G401.6 (cell line): ENCODE results near the gene LDHD.

Experiments used
- FAIRE-seq: peaks from 2 replicates; lab custom pipeline; 2012; peaks lifted over from hg19 to GRCh38; lab: Jason Lieb, UNC

The LDHD gene

DNA sequence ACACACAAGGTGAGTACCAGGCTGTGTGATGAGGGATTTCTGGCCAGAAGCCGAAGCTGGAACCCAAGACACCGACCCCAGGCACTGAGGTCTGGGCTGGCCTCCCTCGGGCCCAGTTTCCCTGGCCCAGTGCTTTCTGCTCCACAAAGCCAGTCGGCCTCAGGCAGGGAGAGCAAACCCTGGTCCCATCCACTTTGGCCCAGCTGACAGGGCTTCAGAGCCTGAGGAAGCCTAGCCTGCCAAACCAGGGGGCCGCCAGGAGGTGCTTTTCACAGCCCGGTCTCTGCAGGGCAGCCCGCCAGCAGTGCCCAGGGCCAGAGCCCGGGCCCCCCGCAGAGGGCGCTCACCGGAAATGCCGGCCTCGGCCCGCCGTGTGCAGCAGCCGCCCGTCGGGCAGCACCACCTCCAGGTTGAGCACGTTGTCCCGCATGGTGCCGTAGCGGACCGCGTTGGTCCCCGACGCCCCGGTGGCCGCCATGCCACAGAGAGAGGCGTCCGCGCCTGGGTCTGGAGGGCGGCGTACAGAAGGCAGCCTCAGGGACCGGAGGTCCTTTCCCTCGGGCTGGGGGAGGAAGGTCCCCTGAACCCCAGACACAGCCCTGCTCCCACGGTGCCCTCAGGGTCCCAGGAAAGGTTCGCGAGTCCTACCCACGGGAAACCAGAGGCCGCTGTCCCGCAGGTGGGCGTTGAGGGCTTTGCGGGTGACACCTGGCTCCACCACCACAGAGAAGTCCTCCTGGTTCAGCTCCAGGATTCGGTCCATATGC is 2.2 kb downstream of the LDHD start:
- no peak for FAIRE-seq

GRCh38 chr16:75113541-75114121 is 2.9 kb downstream of the LDHD start:
- FAIRE-seq: no peak

- no peak for FAIRE-seq
These were observed 3.7 kb downstream of the LDHD start for GRCh38 chr16:75112734-75113491.

DNA sequence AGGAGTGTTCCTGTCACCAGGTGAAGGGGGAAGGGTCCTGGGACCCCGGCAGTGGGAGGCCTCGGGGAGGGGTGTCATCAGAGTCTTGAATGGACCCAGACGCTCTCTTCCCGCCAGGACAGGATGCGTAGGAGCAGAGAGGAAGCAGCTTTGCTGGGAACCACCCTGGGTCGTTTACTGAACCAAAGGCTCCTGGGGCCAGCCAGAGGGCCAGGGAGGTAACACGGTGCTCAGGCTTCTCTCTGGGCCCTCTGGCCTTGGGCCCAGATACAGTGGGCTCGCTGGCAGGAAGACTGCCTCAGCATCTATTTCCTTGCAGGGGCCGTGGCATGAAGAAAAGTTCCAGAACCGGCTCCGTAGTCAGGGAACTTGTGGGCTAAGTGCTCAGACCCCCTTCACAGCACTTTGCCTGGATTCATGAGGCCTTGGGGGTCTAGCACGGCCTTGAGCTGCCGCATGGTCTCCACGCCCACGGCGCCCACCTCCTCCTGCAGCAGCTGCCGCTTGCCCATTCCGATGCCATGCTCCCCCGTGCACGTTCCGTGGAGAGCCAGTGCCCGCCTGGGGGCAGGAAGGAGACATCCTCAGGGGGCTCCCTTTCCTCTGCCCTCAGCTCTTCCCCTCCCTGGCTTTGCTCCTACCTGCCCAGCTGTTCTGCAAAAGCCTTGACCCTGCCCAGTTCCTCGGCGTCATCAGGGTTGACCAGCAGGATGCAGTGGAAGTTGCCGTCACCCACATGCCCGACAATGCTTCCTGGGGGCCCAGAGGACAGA is 4.4 kb downstream of the LDHD start:
- FAIRE-seq: no peak

DNA sequence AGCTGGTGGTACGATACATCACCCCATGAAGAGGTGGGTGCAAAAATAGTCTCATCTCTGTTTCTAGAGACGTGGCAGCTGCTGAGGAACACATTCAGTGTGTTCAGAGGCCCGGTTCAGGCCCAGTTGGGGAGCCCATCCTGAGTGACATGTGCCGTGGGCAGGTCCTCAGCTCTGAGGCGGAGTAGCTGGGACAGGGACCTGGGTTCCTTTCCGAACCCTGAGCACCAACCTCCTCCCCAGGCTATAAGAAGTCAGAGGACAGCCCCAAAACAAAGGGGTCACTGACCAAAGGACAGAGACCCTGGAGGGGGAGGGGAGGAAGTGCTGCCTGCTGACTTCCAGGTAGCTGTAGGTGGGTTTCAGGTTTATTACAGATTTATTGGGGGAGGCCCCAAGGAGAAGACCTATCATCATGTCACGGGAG is 5.1 kb downstream of the LDHD start:
- FAIRE-seq: no peak

- FAIRE-seq: peak; percentile 42
These were observed 5.7 kb downstream of the LDHD start for GRCh38 chr16:75110637-75111513.

GRCh38 chr16:75109732-75110243 is 6.8 kb downstream of the LDHD start:
- FAIRE-seq: no peak

DNA sequence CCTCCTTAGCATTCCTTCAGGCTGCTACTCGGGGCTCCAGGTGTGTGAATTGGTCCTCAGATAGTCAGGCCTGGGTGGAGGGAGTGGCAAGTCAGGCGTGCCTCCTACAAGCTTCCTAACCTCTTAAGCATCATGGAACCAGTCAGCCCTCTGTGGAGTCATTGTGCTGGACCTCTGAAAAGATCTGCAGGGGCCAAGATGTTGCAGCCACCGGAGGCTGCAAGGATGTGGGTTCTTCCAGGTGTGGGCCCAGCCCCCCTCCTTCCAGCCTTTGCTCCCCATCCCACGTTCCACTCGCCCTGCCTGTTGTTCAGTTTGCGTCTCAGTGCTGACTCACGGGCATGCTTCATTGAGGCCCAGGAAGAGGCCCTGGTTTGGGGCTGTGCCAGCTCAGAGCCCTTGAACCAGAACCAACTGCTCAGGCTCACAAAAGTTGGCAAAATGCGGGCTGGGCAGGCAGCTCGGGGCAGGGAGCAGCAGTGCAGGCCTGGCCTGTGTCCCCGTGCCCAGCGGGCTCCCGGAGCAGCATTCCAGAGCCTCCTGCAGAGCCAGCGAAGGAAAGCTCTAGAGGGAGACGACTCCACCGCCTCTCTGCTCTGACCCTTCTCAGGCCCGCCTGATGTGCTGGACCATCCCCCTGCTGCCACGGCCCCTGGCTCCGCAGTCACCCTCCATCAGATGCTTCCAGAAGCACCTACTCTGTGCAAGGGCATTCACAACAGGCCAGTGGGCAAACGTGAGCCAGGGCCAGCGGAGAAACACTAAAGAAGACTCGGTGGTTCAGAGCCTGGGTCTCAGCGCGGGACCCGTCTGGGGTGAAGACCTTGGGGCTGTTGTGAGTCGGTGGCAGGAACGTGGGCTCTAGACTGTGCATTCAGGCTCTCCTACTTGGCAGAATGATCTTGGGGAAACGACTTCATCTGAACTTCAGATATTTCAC is 7.5 kb downstream of the LDHD start:
- no peak for FAIRE-seq

- no peak for FAIRE-seq
These were observed 9.1 kb downstream of the LDHD start for GRCh38 chr16:75107505-75107904.

GRCh38 chr16:75106351-75107274 is 10.0 kb downstream of the LDHD start:
- no peak for FAIRE-seq

DNA sequence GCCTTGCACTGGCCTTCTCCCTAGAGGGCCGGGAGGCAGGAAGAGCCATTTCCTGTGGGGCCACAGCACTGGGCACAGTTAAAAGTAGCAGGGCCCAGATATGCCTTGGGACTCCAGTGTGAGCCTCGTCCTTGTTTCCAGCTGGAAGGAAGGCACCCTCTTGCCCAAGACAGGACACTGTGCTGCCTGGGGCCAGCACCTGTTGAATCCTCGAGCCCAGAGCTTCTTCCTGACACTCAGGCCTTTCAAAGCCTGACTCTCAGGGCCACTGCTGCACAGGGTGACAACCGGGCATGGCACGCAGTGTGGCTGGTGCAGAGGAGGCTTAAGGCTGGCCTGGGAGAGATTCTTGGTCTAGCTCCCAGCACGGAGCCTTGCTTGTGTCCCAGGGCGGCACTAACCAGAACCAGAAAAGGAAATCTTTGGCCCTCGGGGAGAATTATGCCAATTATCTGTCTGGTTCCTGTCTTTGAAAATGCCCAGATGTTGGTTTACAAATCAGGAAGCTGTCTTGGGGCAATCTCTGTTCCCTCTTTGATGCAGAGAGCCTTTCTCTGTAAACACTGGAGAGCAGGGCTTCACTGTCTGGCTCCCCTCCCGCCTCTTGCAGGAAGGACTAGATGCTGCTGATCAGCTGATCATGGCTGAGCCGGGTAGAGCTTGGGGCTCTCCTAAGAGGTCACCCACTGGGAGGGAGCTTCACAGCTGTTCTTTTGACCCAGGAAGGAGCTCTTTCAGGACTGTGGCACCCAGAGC is 11.1 kb downstream of the LDHD start:
- FAIRE-seq: no peak

GRCh38 chr16:75104836-75105235 is 11.7 kb downstream of the LDHD start:
- no peak for FAIRE-seq

DNA sequence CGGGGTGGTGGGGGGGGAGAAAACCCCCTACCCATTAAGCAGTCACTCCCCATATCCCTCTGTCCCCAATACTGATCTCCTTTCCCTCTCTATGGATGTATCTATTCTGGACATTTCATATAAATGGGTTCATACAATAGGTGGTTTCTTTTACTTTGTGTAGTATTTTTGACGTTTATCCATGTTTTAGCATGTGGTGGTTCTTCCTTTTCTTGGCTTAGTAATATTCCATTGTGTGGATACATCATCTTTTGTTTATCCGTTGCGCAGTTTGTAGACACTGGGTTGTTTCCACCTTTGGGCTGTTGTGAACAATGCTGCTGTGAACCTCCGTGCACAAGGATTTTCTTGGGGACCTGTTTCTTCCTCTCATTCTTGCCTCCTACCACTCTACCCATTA is 12.6 kb downstream of the LDHD start:
- no peak for FAIRE-seq

DNA sequence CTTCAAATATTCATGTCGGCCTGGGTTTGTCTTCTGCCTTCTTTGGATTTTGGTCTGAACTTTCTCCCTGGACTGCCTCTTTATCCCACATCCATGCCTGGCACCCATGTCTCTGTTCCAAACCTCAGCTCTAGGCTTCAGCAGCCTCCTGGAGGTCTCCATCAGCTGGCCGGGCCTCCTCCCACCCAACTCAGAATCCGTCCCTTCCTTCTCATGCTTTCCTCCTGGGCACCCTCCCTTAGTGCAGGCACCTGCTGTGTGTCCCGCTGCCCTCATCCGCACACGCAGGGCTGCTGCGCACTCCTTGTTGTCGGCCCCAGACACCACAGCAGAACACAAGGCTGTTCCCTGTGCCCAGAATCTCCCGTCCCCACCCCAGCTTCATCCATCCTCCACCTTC is 14.0 kb downstream of the LDHD start:
- FAIRE-seq: no peak

- FAIRE-seq: no peak
These were observed 14.9 kb downstream of the LDHD start for GRCh38 chr16:75101635-75102034.

DNA sequence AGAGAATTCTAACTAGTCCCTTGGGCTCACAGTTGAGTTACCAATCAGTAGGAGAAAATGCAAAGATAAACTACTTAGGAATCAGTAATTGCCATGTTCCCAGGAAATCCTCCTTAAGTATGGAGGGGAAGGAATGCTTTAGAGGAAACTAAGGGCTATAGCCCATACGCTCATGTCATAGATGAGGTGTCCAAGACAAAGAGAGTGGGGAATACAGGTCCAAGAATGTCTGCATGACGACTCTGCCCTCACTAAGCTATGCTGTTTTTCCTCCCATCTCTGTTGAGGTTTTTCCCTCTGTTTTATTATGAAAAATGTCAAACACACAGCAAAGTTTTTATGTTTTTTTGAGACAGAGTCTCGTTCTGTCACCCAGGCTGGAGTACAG is 16.0 kb downstream of the LDHD start:
- FAIRE-seq: no peak

DNA sequence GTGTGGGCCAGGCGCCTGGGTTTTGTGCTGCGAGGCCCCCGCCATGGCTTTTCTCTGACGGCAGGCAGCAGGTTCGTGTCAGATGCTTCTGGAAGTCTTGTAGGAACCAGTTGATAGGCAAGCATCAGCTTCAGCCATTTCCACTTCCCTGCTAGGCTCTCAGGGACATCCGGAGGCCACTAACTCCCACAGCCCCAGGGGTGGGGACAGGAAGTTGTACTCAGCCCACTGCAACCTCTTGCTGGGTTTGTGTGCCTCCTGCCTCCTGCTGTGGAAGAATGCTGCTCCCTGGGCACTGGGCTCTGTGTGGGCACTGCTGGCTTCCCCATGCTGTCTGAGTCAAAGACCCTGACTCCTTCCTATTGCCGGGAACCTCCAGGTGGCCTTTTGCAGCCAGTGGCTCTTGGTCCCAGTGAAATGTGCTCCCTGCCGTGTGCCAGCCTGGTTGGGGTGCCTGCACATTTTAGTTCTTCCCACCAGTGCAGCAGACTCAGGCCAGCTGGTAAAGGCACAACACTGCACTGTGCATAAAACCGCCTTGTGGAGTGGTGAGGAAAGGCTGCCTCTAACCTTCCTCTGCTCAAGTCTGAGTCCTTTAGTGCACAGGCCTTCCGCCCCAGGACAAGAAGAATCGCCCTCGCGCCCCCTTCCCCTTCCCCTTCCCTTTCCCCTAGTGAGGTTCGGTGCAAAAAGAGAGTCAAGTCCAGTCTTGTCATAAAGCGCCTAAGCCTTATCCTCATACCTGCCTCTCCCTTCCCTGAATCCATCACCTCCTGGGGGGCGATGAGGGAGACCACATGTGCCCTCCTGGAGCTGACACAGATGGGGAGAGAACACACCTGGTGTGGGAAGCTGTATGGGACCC is 16.6 kb downstream of the LDHD start:
- no peak for FAIRE-seq
